Muscle layer of colon (tissue), 2 donors: ENCODE results near the gene HOXC9.
A peak's percentile ranks its signal among the peaks of the same experiment; 100 is the strongest.

ENCODE experiments used
- H3K27ac ChIP-seq: one replicate; pipeline ENCODE4 v1.7.0; 2013; ENCODE audit warnings: low read depth, mild to moderate bottlenecking, low read length, moderate library complexity
- H3K27me3 ChIP-seq, 2 donors: one replicate each; pipeline ENCODE4 v1.7.0; 2013; ENCODE audit warnings: low read length in 2 of 2, mild to moderate bottlenecking in 2 of 2; ENCODE audit not compliant: insufficient read depth in 2 of 2, control insufficient read depth in 1 of 2
- H3K36me3 ChIP-seq: one replicate; pipeline ENCODE4 v1.7.0; 2013; ENCODE audit warnings: mild to moderate bottlenecking, low read length; ENCODE audit not compliant: insufficient read depth
- H3K4me1 ChIP-seq: one replicate; pipeline ENCODE4 v1.7.0; 2013; ENCODE audit warnings: mild to moderate bottlenecking, low read length; ENCODE audit not compliant: insufficient read depth
- H3K4me3 ChIP-seq, 2 donors: one replicate each; pipeline ENCODE4 v1.7.0; 2013; ENCODE audit warnings: low read length in 2 of 2, low read depth in 1 of 2, mild to moderate bottlenecking in 1 of 2, moderate library complexity in 1 of 2
- H3K9ac ChIP-seq: one replicate; pipeline ENCODE4 v1.7.0; 2013; ENCODE audit warnings: low read length
- H3K9me3 ChIP-seq: one replicate; pipeline ENCODE4 v1.7.0; 2013; ENCODE audit warnings: mild to moderate bottlenecking, low read length
- donor health status: abdominal sarcoma.
- donor health status: Adenocarcinoma of cecum.

Gene HOXC9

DNA sequence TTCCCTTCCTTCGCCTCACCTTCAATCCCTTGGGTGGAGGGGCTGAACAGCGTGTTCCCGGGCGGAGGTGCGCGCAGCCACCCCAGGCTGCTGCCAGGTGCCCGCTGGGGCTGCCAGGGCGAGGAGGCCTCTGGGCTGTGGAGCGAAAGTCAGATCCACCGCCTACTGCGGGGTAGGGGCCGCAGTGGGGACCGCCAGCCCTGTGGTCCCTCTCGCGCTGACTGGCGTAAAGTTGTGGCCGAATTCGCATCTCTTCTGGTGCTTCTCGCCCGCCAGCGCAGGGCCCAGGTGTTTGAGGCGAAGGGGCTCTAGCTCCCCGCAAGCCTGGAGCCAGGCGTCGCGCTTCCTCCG is 46.8 kb downstream of the HOXC9 start:
- H3K4me3 ChIP-seq: no peak overlapping the region
- no peaks in the 10 kb centered on the region for H3K36me3 ChIP-seq
- no peak overlapping the region for H3K9ac ChIP-seq
- peaks cover 3% of the 10 kb centered on the region for H3K9me3 ChIP-seq
- peaks cover 10% of the 10 kb centered on the region for H3K4me1 ChIP-seq
- H3K27me3 ChIP-seq: peaks cover 58 to 87% of the 10 kb centered on the region in 2 donors
- H3K27ac ChIP-seq: no peak overlapping the region

DNA sequence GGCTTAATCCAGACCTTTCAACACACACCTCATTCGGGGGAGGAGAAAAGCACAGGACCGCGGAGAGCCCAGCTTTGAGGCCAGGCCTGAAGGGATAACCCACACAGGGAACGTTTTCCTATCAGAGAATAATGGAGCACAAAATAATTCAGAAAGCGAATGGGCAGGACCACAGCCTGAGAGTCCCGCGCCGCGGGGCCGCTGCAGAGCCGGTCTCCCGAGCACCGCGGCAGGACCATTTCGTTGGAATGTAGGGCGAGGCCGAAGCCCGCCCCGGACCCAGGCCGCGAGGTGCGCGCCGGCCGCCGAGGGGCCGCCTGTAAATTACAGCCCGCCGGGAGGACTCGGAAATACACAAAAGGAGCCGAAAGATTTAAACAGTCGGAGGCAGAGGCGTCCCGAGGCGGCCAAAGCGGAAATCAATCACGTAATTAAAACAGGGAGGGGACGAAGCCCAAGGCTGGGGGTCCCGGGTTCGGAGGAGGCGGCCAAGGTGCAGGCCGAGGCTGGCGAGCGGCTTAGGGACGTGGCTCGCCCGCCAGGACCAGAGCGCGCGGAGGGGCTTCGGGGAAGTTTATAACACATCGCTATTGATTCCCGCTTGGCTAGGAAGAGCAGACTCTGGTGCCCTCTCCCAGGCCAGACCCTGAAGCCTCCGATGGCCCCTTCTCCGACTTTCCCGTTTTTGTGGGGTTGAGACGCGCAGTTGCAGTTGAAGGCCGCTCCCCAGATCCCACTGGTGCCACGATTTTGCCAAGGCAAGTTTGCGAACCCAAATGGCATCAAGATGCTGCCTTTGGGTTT is 47.4 kb downstream of the HOXC9 start:
- H3K4me1 ChIP-seq: peaks cover 16% of the 10 kb centered on the region
- H3K27ac ChIP-seq: no peak overlapping the region
- peaks cover 3% of the 10 kb centered on the region for H3K9me3 ChIP-seq
- no peaks in the 10 kb centered on the region for H3K36me3 ChIP-seq
- H3K27me3 ChIP-seq: peaks cover 62 to 86% of the 10 kb centered on the region in 2 donors
- no peak overlapping the region for H3K4me3 ChIP-seq
- no peak overlapping the region for H3K9ac ChIP-seq

GRCh38 chr12:54047964-54048303 is 48.0 kb downstream of the HOXC9 start:
- Histone ChIP-seq H3K4me3 (no peak overlapping the region), H3K9me3 (peaks cover 3% of the 10 kb centered on the region), H3K27me3 (peaks cover 62 to 85% of the 10 kb centered on the region in 2 donors), H3K9ac (no peak overlapping the region), H3K4me1 (peaks cover 22% of the 10 kb centered on the region), H3K27ac (no peak overlapping the region), H3K36me3 (no peaks in the 10 kb centered on the region)

DNA sequence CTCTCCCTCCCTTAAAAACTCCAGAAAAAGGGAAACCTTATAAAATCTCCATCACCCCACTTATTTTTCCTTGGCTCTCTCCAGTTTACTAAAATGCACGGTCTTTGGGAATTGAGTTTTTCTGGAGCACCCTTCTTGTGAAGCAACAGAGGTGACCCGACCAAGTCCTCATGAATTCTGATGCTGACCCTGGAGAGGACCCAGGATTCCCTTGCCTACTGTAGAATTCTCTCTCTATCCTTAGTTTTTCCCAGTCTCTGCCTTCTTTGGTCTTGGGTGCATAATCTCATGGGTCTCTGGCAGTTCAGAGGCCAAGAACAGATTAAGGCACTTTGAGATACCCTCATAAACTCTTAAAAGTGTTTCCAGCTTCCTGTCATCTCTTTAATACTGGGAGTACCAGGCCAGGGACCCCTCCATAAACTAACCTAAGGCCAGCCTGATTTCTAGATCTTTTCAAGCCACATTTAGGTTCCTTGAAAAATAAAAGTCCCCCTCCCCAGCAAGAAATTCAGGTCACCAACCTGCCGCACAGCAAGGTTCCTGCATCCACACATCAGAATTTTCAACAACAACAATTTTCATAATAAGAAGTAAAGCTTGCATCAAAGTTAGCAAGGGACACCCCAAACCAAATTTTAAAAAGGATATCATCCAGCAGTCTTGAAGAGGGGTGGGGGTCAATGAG is 48.6 kb downstream of the HOXC9 start:
- Histone ChIP-seq H3K36me3 (no peaks in the 10 kb centered on the region), H3K27me3 (peaks cover 62 to 86% of the 10 kb centered on the region in 2 donors), H3K4me1 (peaks cover 26% of the 10 kb centered on the region), H3K27ac (no peak overlapping the region), H3K4me3 (no peak overlapping the region), H3K9ac (no peak overlapping the region), H3K9me3 (peaks cover 3% of the 10 kb centered on the region)

DNA sequence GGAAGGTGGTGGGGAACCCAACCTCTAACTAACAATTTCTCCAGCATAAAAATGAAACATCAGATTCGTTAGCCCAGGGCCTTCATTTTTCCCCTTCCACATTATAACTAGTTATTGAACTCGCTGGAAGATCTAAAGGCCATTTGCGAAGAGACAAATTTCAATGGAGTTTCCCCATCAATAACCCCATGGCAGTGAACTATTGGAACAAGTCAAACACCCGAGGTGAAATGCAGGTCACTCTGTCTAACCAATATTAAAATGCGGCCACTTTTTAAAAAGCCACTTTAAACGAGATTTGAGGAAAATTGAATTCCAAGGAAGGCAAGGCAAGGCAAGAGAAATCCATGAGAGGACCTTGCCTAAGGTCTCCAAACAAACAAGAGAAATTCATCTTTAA is 49.1 kb downstream of the HOXC9 start:
- H3K9ac ChIP-seq: no peak overlapping the region

GRCh38 chr12:54050482-54050810 is 50.5 kb downstream of the HOXC9 start:
- Histone ChIP-seq H3K9ac (no peak overlapping the region), H3K27me3 (peaks cover 57 to 83% of the 10 kb centered on the region in 2 donors), H3K4me3 (no peak overlapping the region), H3K36me3 (no peaks in the 10 kb centered on the region), H3K27ac (no peak overlapping the region), H3K9me3 (peaks cover 3% of the 10 kb centered on the region), H3K4me1 (peaks cover 37% of the 10 kb centered on the region)

More for the DNA sequence above, 49.1 kb downstream of the HOXC9 start:
- Histone ChIP-seq H3K9me3 (peaks cover 3% of the 10 kb centered on the region), H3K4me3 (no peak overlapping the region), H3K4me1 (peaks cover 31% of the 10 kb centered on the region), H3K36me3 (no peaks in the 10 kb centered on the region), H3K27ac (no peak overlapping the region), H3K27me3 (peaks cover 63 to 86% of the 10 kb centered on the region in 2 donors)

DNA sequence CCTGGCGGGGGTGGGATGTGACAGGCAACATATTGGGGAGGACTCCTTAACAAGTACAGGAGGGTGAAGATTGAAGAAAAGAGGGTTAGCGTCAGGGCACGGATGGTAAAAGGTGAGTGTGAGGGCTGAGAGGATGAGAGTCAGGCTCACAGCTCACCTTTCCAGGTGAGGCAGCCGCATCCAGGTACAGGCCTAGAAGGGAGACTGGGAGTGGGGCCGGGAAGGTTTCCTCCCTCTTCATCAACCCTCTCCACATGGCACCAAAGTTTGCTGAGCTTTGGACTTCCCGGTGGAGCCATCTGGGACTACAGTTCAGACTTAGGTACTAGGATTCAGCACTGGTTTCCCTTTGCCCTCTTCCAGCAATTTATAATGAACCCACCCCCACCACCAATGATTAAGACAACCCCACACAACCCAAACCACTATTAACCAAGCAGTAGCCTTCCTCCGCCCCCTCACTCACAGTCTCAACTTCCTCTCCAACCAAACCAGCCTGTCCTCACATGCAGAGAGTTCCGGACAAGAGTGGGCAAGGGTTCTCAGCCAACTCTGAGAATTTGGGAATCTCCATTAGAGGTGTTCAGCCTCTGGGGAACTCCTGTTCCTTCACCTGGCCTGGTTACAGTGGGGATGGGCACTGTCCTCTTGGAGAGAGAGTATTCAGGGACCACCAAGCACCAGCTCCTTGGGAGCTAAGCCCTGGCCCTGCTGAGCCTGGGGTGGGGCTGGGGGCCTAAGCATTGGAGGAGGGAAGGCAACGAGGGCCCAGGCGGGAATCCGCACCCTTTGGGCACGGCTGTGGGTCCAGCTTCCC is 51.3 kb downstream of the HOXC9 start:
- H3K36me3 ChIP-seq: no peaks in the 10 kb centered on the region
- H3K27ac ChIP-seq: no peak overlapping the region
- H3K9me3 ChIP-seq: peaks cover 3% of the 10 kb centered on the region
- H3K4me3 ChIP-seq: peak overlapping the region in 1 of 2 donors; percentile 32
- no peak overlapping the region for H3K9ac ChIP-seq
- H3K27me3 ChIP-seq: peaks cover 51 to 75% of the 10 kb centered on the region in 2 donors
- peaks cover 37% of the 10 kb centered on the region for H3K4me1 ChIP-seq

DNA sequence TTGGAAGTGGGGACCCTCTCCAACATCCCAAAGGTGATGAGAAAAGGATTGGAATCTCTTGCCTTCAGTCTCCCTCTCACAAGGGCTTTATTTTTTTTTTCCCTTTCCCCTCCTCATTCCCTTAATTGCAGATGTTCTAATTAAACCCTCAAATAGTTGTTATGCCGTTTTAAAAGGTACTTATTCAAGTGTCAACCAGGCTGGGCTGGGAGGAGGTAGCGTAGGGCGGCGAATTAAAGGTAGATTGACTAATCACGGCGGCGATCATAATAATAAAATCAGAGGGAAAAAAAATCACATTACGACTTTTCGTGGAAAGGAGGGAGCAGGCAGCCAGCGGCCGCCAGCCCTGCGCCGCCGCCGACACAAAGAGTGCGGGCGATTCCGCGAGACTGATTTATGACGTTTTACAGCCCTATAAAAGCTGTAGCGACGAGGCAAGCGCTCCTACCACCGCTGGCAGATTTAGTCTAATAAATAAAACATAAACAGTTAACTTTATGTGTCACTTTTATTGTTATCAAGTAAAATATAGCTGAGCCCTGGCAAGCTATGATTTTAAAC is 52.0 kb downstream of the HOXC9 start:
- Histone ChIP-seq H3K9ac (no peak overlapping the region), H3K9me3 (peaks cover 3% of the 10 kb centered on the region), H3K27ac (no peak overlapping the region), H3K36me3 (no peaks in the 10 kb centered on the region), H3K4me3 (peak overlapping the region in 1 of 2 donors; percentile 32), H3K4me1 (peaks cover 37% of the 10 kb centered on the region), H3K27me3 (peaks cover 51 to 68% of the 10 kb centered on the region in 2 donors)

GRCh38 chr12:54052438-54053002 is 52.6 kb downstream of the HOXC9 start:
- peaks cover 37% of the 10 kb centered on the region for H3K4me1 ChIP-seq
- H3K9ac ChIP-seq: no peak overlapping the region
- peak overlapping the region; percentile 13 for H3K27ac ChIP-seq
- peaks cover 3% of the 10 kb centered on the region for H3K9me3 ChIP-seq
- H3K27me3 ChIP-seq: peaks cover 55 to 63% of the 10 kb centered on the region in 2 donors
- peak overlapping the region; percentile 47 to 64 for H3K4me3 ChIP-seq
- no peaks in the 10 kb centered on the region for H3K36me3 ChIP-seq
